GM12878 (cell line): ENCODE data around the gene KBTBD7. TPM values are rescaled to one million over a fixed set of nuclear protein-coding genes. Genes with fewer than 3 reads are reported as not detected.
A peak's percentile ranks its signal among the peaks of the same experiment; 100 is the strongest.

ENCODE experiments used
- ASH2L ChIP-seq: fragments of 300-600, 200-600 bp; sonication (generic); IDR thresholded peaks from 2 replicates; pipeline ENCODE4 v1.6.1; 2017; ENCODE audit warnings: low read depth, mild to moderate bottlenecking, borderline replicate concordance
- BCL11A ChIP-seq: IDR thresholded peaks from 2 replicates; pipeline ENCODE4 v1.6.1; 2011; ENCODE audit warnings: low read depth, low read length
- CBX5 ChIP-seq: sonication (generic); IDR thresholded peaks from 2 replicates; pipeline ENCODE4 v1.6.1; 2016; ENCODE audit warnings: low read depth, moderate library complexity, mild to moderate bottlenecking, inconsistent platforms
- CEBPZ ChIP-seq: fragments of 150-350 bp; IDR thresholded peaks from 2 replicates; pipeline ENCODE4 v1.6.1; 2016; ENCODE audit warnings: low read depth, low read length
- CREB1 ChIP-seq: IDR thresholded peaks from 2 replicates; pipeline ENCODE4 v1.6.1; 2012; ENCODE audit warnings: low read depth, mild to moderate bottlenecking, inconsistent platforms
- DPF2 ChIP-seq: fragments of 450-650 bp; IDR thresholded peaks from 2 replicates; pipeline ENCODE4 v1.6.1; 2017; ENCODE audit warnings: mild to moderate bottlenecking
- HDGF ChIP-seq: fragments of 450-650 bp; IDR thresholded peaks from 2 replicates; pipeline ENCODE4 v1.6.1; 2016; ENCODE audit warnings: antibody characterized with exemption
- IKZF1 ChIP-seq: fragments of 450-650 bp; conservative IDR thresholded peaks from 2 replicates; pipeline ENCODE4 v1.6.1; 2017; ENCODE audit warnings: antibody characterized with exemption, mild to moderate bottlenecking
- IRF4 ChIP-seq: IDR thresholded peaks from 2 replicates; pipeline ENCODE4 v1.6.1; 2011; ENCODE audit warnings: low read depth, low read length
- KAT2A ChIP-seq: conservative IDR thresholded peaks from 2 replicates; pipeline ENCODE4 v1.6.1; 2011; ENCODE audit warnings: low read depth, low read length; ENCODE audit not compliant: control insufficient read depth
- MAX ChIP-seq: IDR thresholded peaks from 2 replicates; pipeline ENCODE4 v1.6.1; 2012; ENCODE audit warnings: low read depth, low read length, improper control_type of control experiment
- MTA2 ChIP-seq: fragments of 450-650 bp; IDR thresholded peaks from 2 replicates; pipeline ENCODE4 v1.6.1; 2016; ENCODE audit warnings: low read depth, mild to moderate bottlenecking, moderate library complexity
- MXI1 ChIP-seq: fragments of 150-350 bp; IDR thresholded peaks from 2 replicates; pipeline ENCODE4 v1.6.1; 2011; ENCODE audit warnings: low read depth, mild to moderate bottlenecking, inconsistent platforms, low read length, improper control_type of control experiment
- NFXL1 ChIP-seq: fragments of 450-650 bp; IDR thresholded peaks from 2 replicates; pipeline ENCODE4 v1.6.1; 2017; ENCODE audit warnings: antibody characterized with exemption, mild to moderate bottlenecking, borderline replicate concordance
- POLR2A ChIP-seq: IDR thresholded peaks from 2 replicates; pipeline ENCODE4 v1.6.1; 2011; ENCODE audit warnings: low read depth, mild to moderate bottlenecking, low read length
- RAD51 ChIP-seq: fragments of 450-650 bp; IDR thresholded peaks from 2 replicates; pipeline ENCODE4 v1.6.1; 2016; ENCODE audit warnings: moderate library complexity, mild to moderate bottlenecking, inconsistent platforms
- RELA ChIP-seq: fragments of 450-650 bp; IDR thresholded peaks from 2 replicates; pipeline ENCODE4 v1.8.0; 2014; ENCODE audit warnings: borderline replicate concordance; ENCODE audit not compliant: partially characterized antibody
- RFX5 ChIP-seq: IDR thresholded peaks from 2 replicates; pipeline ENCODE4 v1.6.1; 2011; ENCODE audit warnings: low read depth, low read length, improper control_type of control experiment
- SIX5 ChIP-seq: IDR thresholded peaks from 2 replicates; pipeline ENCODE4 v1.6.1; 2011; ENCODE audit warnings: mild to moderate bottlenecking, low read depth, low read length, moderate library complexity; ENCODE audit not compliant: severe bottlenecking
- SMC3 ChIP-seq: IDR thresholded peaks from 2 replicates; pipeline ENCODE4 v1.6.1; 2011; ENCODE audit warnings: low read length, improper control_type of control experiment, borderline replicate concordance
- SREBF2 ChIP-seq: IDR thresholded peaks from 2 replicates; pipeline ENCODE4 v1.6.1; 2012; ENCODE audit warnings: mild to moderate bottlenecking, low read length
- ZBED1 ChIP-seq: IDR thresholded peaks from 2 replicates; pipeline ENCODE4 v1.6.1; 2016; ENCODE audit warnings: borderline replicate concordance
- ZNF592 ChIP-seq: fragments of 450-650 bp; IDR thresholded peaks from 2 replicates; pipeline ENCODE4 v1.6.1; 2017; ENCODE audit warnings: mild to moderate bottlenecking, moderate library complexity
- polyA plus RNA-seq, 11 experiments: library from polyadenylated mRNA; depleted of rRNA in 4 of 11; unstranded in 6 of 11; stranded (reverse) in 5 of 11; fragments of >200 nt; fragmentation: Nextera tagmentation in 4 of 11; fragmentation: Illumina TruSeq in 1 of 11; extraction: Ambion mirVana in 4 of 11; extraction: Trizol in 1 of 11; gene quantifications; 1 replicate in 1 of 11; 2 replicates in 10 of 11; pipeline versions ENCODE4 v1.2.1 to v1.2.3, GENCODE V29; 2011 to 2016; ENCODE audit warnings: inconsistent platforms in 2 of 11, missing spikeins in 2 of 11, low read depth in 1 of 11
- total RNA-seq, 4 experiments: library from RNA; depleted of rRNA in 3 of 4; stranded (reverse); fragments of >200 nt in 3 of 4; fragmentation: Illumina TruSeq in 1 of 4; extraction: Trizol in 1 of 4; gene quantifications; 2 replicates each; pipeline versions ENCODE4 v1.2.1 to v1.2.3, GENCODE V29; 2013 to 2021

Gene KBTBD7
- total and polyA plus RNA-seq, 10 of the 15 experiments (the other 5 are each of a cell fraction or from before 2014, with no cell fraction given), result 1.8 to 6.0 (median 4.3) TPM

- TF ChIP-seq CEBPZ (no peak), SMC3 (no peak), MTA2 (no peak), RFX5 (no peak), RAD51 (no peak), ZNF592 (no peak), CREB1 (peak; percentile 82), BCL11A (no peak), SREBF2 (no peak), POLR2A (peak; percentile 76), MAX (no peak; the same call in 1 of the 2 replicates), ASH2L (no peak), HDGF (peak; percentile 67; the same call in 1 of the 2 replicates), CBX5 (peak; percentile 87; the same call in 1 of the 2 replicates), NFXL1 (no peak), SIX5 (peak; percentile 99), ZBED1 (no peak), KAT2A (no peak), DPF2 (peak; percentile 63; the same call in 1 of the 2 replicates), IKZF1 (peak; percentile 100), RELA (peak; percentile 39), MXI1 (0 out of 2 replicates have a peak, but pooled peaks have one; percentile 52), IRF4 (0 out of 2 replicates have a peak, but pooled peaks have one; percentile 8)
Measured at GRCh38 chr13:41193919-41194824, at the start of gene KBTBD7 (continued).
